GM12878 (cell line): ENCODE measurements around the gene OSGEPL1. TPM values are rescaled to one million over a fixed set of nuclear protein-coding genes. Genes with fewer than 3 reads are reported as not detected.

ENCODE experiments used
- ATAC-seq: fragments of 200-7000 bp; cut with Tn5 transposase; 3 replicates; pipeline ENCODE4 v1.9.1; 2020; ENCODE audit warnings: mild to moderate bottlenecking, moderate library complexity
- BruUV-seq: library from RNA; stranded (reverse); fragments of 400-500 nt; replicated peaks from 2 replicates; lab custom pipeline; 2021; lab: Mats Ljungman, UMichigan
- CTCF ChIA-PET: fragments of 300-600 bp; sonication (Branson Sonifier 250); formaldehyde crosslinking; extraction: SDS; loops from one replicate; lab custom pipeline; 2021; ENCODE audit warnings: inconsistent platforms; lab: Yijun Ruan, JAX
- POLR2A ChIA-PET: fragments of 350-600 bp; formaldehyde crosslinking; extraction: SDS; loops from one replicate; lab custom pipeline; 2021; ENCODE audit warnings: inconsistent platforms; lab: Charles Lee
- RAD21 ChIA-PET: fragments of 300-600 bp; sonication (Branson Sonifier 250); formaldehyde crosslinking; loops from one replicate; lab custom pipeline; 2023; ENCODE audit warnings: antibody characterized with exemption; ENCODE audit not compliant: unreplicated experiment; lab: Charles Lee
- SMC1A ChIA-PET: fragments of 300-600 bp; sonication (Branson Sonifier 250); formaldehyde crosslinking; loops from one replicate; lab custom pipeline; 2023; ENCODE audit not compliant: unreplicated experiment, uncharacterized antibody; lab: Charles Lee
- DNase-seq: peaks from one replicate; pipeline ENCODE4 v3.0.0-alpha.2; 2011; ENCODE audit warnings: low read depth, low spot score
- FAIRE-seq: peaks from 3 replicates; lab custom pipeline; 2011; peaks lifted over from hg19 to GRCh38; lab: Jason Lieb, UNC
- H2AFZ ChIP-seq: 2 replicates; pipeline ENCODE4 v1.6.0; 2011; ENCODE audit warnings: low read depth, low read length, control low read depth; ENCODE audit not compliant: control insufficient read depth
- H3K27ac ChIP-seq: 2 replicates; pipeline ENCODE4 v1.5.1; 2011; ENCODE audit warnings: control low read depth; ENCODE audit not compliant: control insufficient read depth, insufficient read depth
- H3K27me3 ChIP-seq, 2 experiments: replicated peaks in 1 of 2; 2 replicates each; pipeline versions ENCODE4 v1.6.0 to v1.6.1; 2011; ENCODE audit warnings: low read length in 1 of 2; ENCODE audit not compliant: control insufficient read depth in 2 of 2, insufficient read depth in 2 of 2
- H3K36me3 ChIP-seq, 2 experiments: 2 replicates each; pipeline ENCODE4 v1.5.1; 2011; ENCODE audit warnings: low read length in 1 of 2; ENCODE audit not compliant: control insufficient read depth in 2 of 2, insufficient read depth in 2 of 2
- H3K4me1 ChIP-seq: 2 replicates; pipeline ENCODE4 v1.6.1; 2011; ENCODE audit warnings: mild to moderate bottlenecking, low read length, moderate library complexity, mixed read lengths; ENCODE audit not compliant: control insufficient read depth, insufficient read depth
- H3K4me2 ChIP-seq: 2 replicates; pipeline ENCODE4 v1.6.0; 2011; ENCODE audit warnings: control low read depth; ENCODE audit not compliant: control insufficient read depth, insufficient read depth
- H3K4me3 ChIP-seq: fragments of 200-600 bp; sonication (generic); 2 replicates; pipeline ENCODE4 v1.5.1; 2016
- H3K79me2 ChIP-seq: 2 replicates; pipeline ENCODE4 v1.6.0; 2011; ENCODE audit warnings: low read length; ENCODE audit not compliant: control insufficient read depth, insufficient read depth
- H3K9ac ChIP-seq: 2 replicates; pipeline ENCODE4 v1.8.0; 2011; ENCODE audit warnings: low read length, control low read depth, mixed read lengths; ENCODE audit not compliant: control insufficient read depth, insufficient read depth
- H3K9me3 ChIP-seq: replicated peaks from 3 replicates; pipeline ENCODE4 v1.5.1; 2011; ENCODE audit warnings: mild to moderate bottlenecking, low read length; ENCODE audit not compliant: control insufficient read depth, insufficient read depth
- H4K20me1 ChIP-seq: 2 replicates; pipeline ENCODE4 v1.6.0; 2011; ENCODE audit not compliant: control insufficient read depth, insufficient read depth
- BHLHE40 ChIP-seq, 2 experiments: fragments of 450-650 bp in 1 of 2; IDR thresholded peaks; 2 replicates each; pipeline ENCODE4 v1.6.1; 2011 to 2017; ENCODE audit warnings: low read depth in 2 of 2, borderline replicate concordance in 1 of 2, improper control_type of control experiment in 1 of 2, low read length in 1 of 2, mild to moderate bottlenecking in 1 of 2
- CHD4 ChIP-seq: fragments of 200-600 bp; sonication (generic); IDR thresholded peaks from 2 replicates; pipeline ENCODE4 v1.6.1; 2016; ENCODE audit warnings: mild to moderate bottlenecking
- EGR1 ChIP-seq, 2 experiments: IDR thresholded peaks; 1 replicate in 1 of 2; 2 replicates in 1 of 2; pipeline ENCODE4 v1.6.1; 2011 to 2012; ENCODE audit warnings: low read depth in 2 of 2, low read length in 2 of 2, borderline replicate concordance in 1 of 2, mild to moderate bottlenecking in 1 of 2, moderate library complexity in 1 of 2
- GABPA ChIP-seq: IDR thresholded peaks from 2 replicates; pipeline ENCODE4 v1.6.1; 2014; ENCODE audit warnings: antibody characterized with exemption, low read depth, mild to moderate bottlenecking, inconsistent platforms
- IRF3 ChIP-seq: fragments of 450-650 bp; IDR thresholded peaks from 2 replicates; pipeline ENCODE4 v1.6.1; 2014; ENCODE audit warnings: mild to moderate bottlenecking
- KDM1A ChIP-seq: fragments of 200-600 bp; sonication (generic); IDR thresholded peaks from 2 replicates; pipeline ENCODE4 v1.6.1; 2016; ENCODE audit warnings: borderline replicate concordance
- MYB ChIP-seq: fragments of 150-350 bp; IDR thresholded peaks from 2 replicates; pipeline ENCODE4 v1.6.1; 2014; ENCODE audit warnings: mild to moderate bottlenecking, low read depth, low read length, borderline replicate concordance
- NFYA ChIP-seq: IDR thresholded peaks from 2 replicates; pipeline ENCODE4 v1.6.1; 2011; ENCODE audit warnings: low read depth, mild to moderate bottlenecking, low read length, improper control_type of control experiment, borderline replicate concordance
- SRF ChIP-seq, 2 experiments: IDR thresholded peaks; 2 replicates each; pipeline ENCODE4 v1.6.1; 2011; ENCODE audit warnings: low read depth in 2 of 2, low read length in 2 of 2, mild to moderate bottlenecking in 1 of 2, moderate library complexity in 1 of 2
- STAT1 ChIP-seq: fragments of 450-650 bp; conservative IDR thresholded peaks from 2 replicates; pipeline ENCODE4 v1.6.1; 2014; ENCODE audit warnings: antibody characterized with exemption, mild to moderate bottlenecking
- USF1 ChIP-seq: IDR thresholded peaks from 2 replicates; pipeline ENCODE4 v1.6.1; 2011; ENCODE audit warnings: borderline replicate concordance, low read depth, mild to moderate bottlenecking, moderate library complexity, mixed read lengths, low read length; ENCODE audit not compliant: insufficient read depth; ENCODE audit errors: extremely low read length
- WGBS: methylation state at CpG from one replicate; pipeline ENCODE4 v1.1.6; 2016; ENCODE audit warnings: low lambda C conversion rate; ENCODE audit not compliant: insufficient replicate concordance, insufficient coverage; ENCODE audit errors: missing lambda C conversion rate; 5-methylcytosine and 5-hydroxymethylcytosine counted together
- in situ Hi-C: fragments of 300-500 bp; cut with MboI; formaldehyde crosslinking; loops from 9 replicates; pipeline ENCODE4 v1.14.3; 2018; ENCODE audit warnings: mixed read lengths
- intact Hi-C: fragments of 100-400 bp; cut with micrococcal nuclease; formaldehyde crosslinking; loops from one replicate; pipeline ENCODE4 v1.14.2; 2022; ENCODE audit not compliant: unreplicated experiment
- polyA plus RNA-seq, 11 experiments: library from polyadenylated mRNA; depleted of rRNA in 4 of 11; unstranded in 6 of 11; stranded (reverse) in 5 of 11; fragments of >200 nt; fragmentation: Nextera tagmentation in 4 of 11; fragmentation: Illumina TruSeq in 1 of 11; extraction: Ambion mirVana in 4 of 11; extraction: Trizol in 1 of 11; gene quantifications; 1 replicate in 1 of 11; 2 replicates in 10 of 11; pipeline versions ENCODE4 v1.2.1 to v1.2.3, GENCODE V29; 2011 to 2016; ENCODE audit warnings: inconsistent platforms in 2 of 11, missing spikeins in 2 of 11, low read depth in 1 of 11
- total RNA-seq, 4 experiments: library from RNA; depleted of rRNA in 3 of 4; stranded (reverse); fragments of >200 nt in 3 of 4; fragmentation: Illumina TruSeq in 1 of 4; extraction: Trizol in 1 of 4; gene quantifications; 2 replicates each; pipeline versions ENCODE4 v1.2.1 to v1.2.3, GENCODE V29; 2013 to 2021
- TF ChIP-seq, protein P1 (sequence below): IDR thresholded peaks from 2 replicates; pipeline ENCODE4 v1.6.1; 2012; ENCODE audit warnings: mild to moderate bottlenecking, low read depth, low read length

The OSGEPL1 gene
- total and polyA plus RNA-seq, 10 of the 15 experiments (the other 5 are each of a cell fraction or from before 2014, with no cell fraction given), result 6.7 to 18.0 (median 9.4) TPM

DNA sequence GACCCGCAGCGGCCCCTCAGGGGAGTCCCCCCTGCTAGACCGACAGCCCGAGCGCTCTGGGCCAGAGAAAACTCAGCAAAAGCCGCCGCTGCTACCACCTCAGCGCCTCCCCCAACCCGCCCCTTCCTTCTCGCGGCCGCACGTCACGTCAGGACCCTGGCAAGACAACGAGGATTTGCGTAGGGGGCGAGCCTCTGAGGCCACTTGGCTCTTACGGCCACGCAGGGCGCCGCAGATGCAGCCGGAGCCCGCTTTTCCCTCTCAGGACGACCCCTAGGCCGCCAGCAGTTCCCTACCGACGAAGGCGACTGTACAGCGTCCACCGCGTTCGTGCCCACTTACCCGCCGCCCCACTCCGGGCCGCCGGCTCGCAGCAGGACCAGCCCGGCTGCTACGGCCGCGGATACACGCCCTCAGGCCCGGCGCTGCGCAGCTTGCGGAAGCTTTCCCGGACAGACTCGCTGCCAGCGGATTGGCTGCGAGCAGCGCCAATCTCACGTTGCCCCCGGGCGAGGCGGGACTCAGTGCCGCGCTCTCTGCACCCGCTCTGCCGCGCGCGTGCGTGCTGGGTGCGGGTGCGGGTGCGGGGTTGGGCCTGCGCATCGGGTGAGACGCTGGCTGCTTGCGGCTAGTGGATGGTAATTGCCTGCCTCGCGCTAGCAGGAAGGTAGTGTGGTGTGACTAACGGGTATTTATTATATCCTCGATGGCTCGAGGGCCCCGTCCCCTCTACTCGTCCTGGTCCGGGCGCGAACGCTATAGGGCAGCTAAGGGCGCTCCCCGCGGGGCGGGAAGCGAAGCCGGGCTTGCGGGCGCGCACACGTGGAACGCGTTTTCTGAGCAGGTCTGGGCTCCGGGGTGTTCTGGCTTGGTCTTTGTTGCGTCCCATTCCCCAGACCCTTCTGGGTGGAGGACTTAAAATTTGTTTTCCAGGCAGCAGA, 21.6 kb upstream of the OSGEPL1 start, which contains the start of the genes ORMDL1 and PMS1:
TSS of gene ORMDL1 (minus strand) at position 413 of the 941 bp plus-strand sequence. CDS start 1,744 bp downstream, outside the sequence.
TSS of gene PMS1 (plus strand) at position 524 of the 941 bp plus-strand sequence. CDS start 7,360 bp downstream, outside the sequence.
- in situ Hi-C loops, result no loop called here
- H3K4me3 ChIP-seq, result peak within 1 kb of the TSS; percentile 86
- ChIA-PET POLR2A (interaction anchor here (1.0 to 3.7 kb wide), 2 partner anchors 22 to 73 kb away, joined by 3 to 23 read pairs; partner anchors contain the start of gene OSGEPL1), RAD21 (interaction anchor here (0.6 to 1.7 kb wide), 4 partner anchors 20 to 123 kb away, joined by 3 to 7 read pairs (median 4); partner anchors contain the start of genes ASNSD1 and OSGEPL1), SMC1A (interaction anchor here (1.1 to 1.2 kb wide), 2 partner anchors 14 to 20 kb away, joined by 3 read pairs; no protein-coding TSS in a partner anchor), CTCF (interaction anchor here (1.0 to 3.2 kb wide), 2 partner anchors 21 to 23 kb away, joined by 3 to 14 read pairs; partner anchors contain the start of gene OSGEPL1)
- peak within 1 kb of the TSS; percentile 83 for H3K9ac ChIP-seq
- FAIRE-seq (peak; percentile 66), DNase-seq (peak; percentile 86), ATAC-seq (peak; percentile 95)
- intact Hi-C loops, result loop anchor here (1.0 to 5.0 kb wide), 4 partner anchors 21 to 748 kb away; partner anchors contain the start of genes ASNSD1, HIBCH and NEMP2
- H3K79me2 ChIP-seq, result peaks cover 78% of the 10 kb centered on the region
- H3K27ac ChIP-seq, result peak within 1 kb of the TSS; percentile 92
- H3K36me3 ChIP-seq, result peaks cover 0 to 9% of the 10 kb centered on the region in 2 experiments; a peak in 1 of 4 replicates
- no TSS peak for BruUV-seq
- H3K27me3 ChIP-seq, result no peaks in the 10 kb centered on the region
- peak within 1 kb of the TSS; percentile 95 for H2AFZ ChIP-seq
- peak within 1 kb of the TSS; percentile 78 for H3K4me2 ChIP-seq
- no peaks in the 10 kb centered on the region; the same call in 2 of the 3 replicates for H3K9me3 ChIP-seq
- under 1% methylated on average over 92 of the region's 96 CpGs for WGBS
- H3K4me1 ChIP-seq, result peaks cover 4% of the 10 kb centered on the region; the same call in 1 of the 2 replicates
- H4K20me1 ChIP-seq, result no peaks in the 10 kb centered on the region
- TF ChIP-seq STAT1, result peak; percentile 23; the same call in 1 of the 2 replicates
- no peak for TF ChIP-seq NFYA
- TF ChIP-seq IRF3, result peak; percentile 71; the same call in 1 of the 2 replicates
- no peak for TF ChIP-seq CHD4
- TF ChIP-seq GABPA, result no peak; the same call in 1 of the 2 replicates
- no peak for TF ChIP-seq KDM1A
- TF ChIP-seq MYB, result no peak
- TF ChIP-seq BHLHE40 (IDR thresholded peaks at IDR 0.05; ENCODE audit: borderline replicate concordance in 1 of 2, low read depth in 2 of 2, low read length in 1 of 2), result peak; percentile 57 to 84; a peak in 3 of 4 replicates
- TF ChIP-seq SRF (IDR thresholded peaks at IDR 0.05; ENCODE audit: low read depth in 2 of 2, low read length in 2 of 2), result peak in 1 of 2 experiments; percentile 52; a peak in 1 of 4 replicates
- peak; percentile 43 to 87; a peak in 2 of 3 replicates for TF ChIP-seq EGR1 (IDR thresholded peaks at IDR 0.05; ENCODE audit: borderline replicate concordance in 1 of 2, low read depth in 2 of 2, low read length in 2 of 2)
- TF ChIP-seq USF1, result no peak
- TF ChIP-seq, protein P1, sequence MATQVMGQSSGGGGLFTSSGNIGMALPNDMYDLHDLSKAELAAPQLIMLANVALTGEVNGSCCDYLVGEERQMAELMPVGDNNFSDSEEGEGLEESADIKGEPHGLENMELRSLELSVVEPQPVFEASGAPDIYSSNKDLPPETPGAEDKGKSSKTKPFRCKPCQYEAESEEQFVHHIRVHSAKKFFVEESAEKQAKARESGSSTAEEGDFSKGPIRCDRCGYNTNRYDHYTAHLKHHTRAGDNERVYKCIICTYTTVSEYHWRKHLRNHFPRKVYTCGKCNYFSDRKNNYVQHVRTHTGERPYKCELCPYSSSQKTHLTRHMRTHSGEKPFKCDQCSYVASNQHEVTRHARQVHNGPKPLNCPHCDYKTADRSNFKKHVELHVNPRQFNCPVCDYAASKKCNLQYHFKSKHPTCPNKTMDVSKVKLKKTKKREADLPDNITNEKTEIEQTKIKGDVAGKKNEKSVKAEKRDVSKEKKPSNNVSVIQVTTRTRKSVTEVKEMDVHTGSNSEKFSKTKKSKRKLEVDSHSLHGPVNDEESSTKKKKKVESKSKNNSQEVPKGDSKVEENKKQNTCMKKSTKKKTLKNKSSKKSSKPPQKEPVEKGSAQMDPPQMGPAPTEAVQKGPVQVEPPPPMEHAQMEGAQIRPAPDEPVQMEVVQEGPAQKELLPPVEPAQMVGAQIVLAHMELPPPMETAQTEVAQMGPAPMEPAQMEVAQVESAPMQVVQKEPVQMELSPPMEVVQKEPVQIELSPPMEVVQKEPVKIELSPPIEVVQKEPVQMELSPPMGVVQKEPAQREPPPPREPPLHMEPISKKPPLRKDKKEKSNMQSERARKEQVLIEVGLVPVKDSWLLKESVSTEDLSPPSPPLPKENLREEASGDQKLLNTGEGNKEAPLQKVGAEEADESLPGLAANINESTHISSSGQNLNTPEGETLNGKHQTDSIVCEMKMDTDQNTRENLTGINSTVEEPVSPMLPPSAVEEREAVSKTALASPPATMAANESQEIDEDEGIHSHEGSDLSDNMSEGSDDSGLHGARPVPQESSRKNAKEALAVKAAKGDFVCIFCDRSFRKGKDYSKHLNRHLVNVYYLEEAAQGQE, result no peak
